ENCODE data around the gene ADCY9. TPM values are rescaled to one million over a fixed set of nuclear protein-coding genes. Genes with fewer than 3 reads are reported as not detected.

Gene ADCY9
- total RNA-seq, 1 donor from 2014 or later: 11.4 TPM

GRCh38 chr16:4142268-4142667 lies 26.0 kb upstream of the ADCY9 start:
- no peak for DNase-seq (ENCODE audit: low read depth)
- peaks cover 4% of the 10 kb centered on the region for H3K36me3 Mint-ChIP-seq (ENCODE audit: low read depth, unreplicated experiment)
- no peaks in the 10 kb centered on the region for H3K36me3 ChIP-seq (ENCODE audit: insufficient read depth, low read length)
- no peaks in the 10 kb centered on the region for H3K27me3 ChIP-seq (ENCODE audit: insufficient read depth, low read length)
- TF ChIP-seq EZH2 (IDR thresholded peaks at IDR 0.05; ENCODE audit: insufficient read depth, low read length) (no peak), CTCF (IDR thresholded peaks at IDR 0.05; ENCODE audit: insufficient read depth, low read depth, low read length) (no peak)
- no peak overlapping the region for H3K4me2 ChIP-seq (ENCODE audit: low read length)
- H3K4me1 ChIP-seq (ENCODE audit: insufficient read depth, low read length): no peaks in the 10 kb centered on the region
- FAIRE-seq: no peak
- H3K27ac Mint-ChIP-seq (ENCODE audit: unreplicated experiment): no peak overlapping the region
- H3K4me3 ChIP-seq (ENCODE audit: insufficient read depth, low read depth, low read length): no peak overlapping the region
- peaks cover 3% of the 10 kb centered on the region for H3K4me1 Mint-ChIP-seq (ENCODE audit: low read depth, unreplicated experiment)
- no peaks in the 10 kb centered on the region for H3K79me2 ChIP-seq (ENCODE audit: insufficient read depth, low read length)
- no peak overlapping the region for H2AFZ ChIP-seq (ENCODE audit: low read depth, low read length)
- H3K9me3 Mint-ChIP-seq (ENCODE audit: unreplicated experiment): peaks cover 20% of the 10 kb centered on the region
- no peak overlapping the region for H3K27ac ChIP-seq (ENCODE audit: low read depth, low read length)
- peaks cover 2% of the 10 kb centered on the region for H3K27me3 Mint-ChIP-seq (ENCODE audit: low read depth, unreplicated experiment)
- H3K9me3 ChIP-seq (ENCODE audit: insufficient read depth, low read depth, low read length): peaks cover 5% of the 10 kb centered on the region
- H3K9ac ChIP-seq (ENCODE audit: low read length): no peak overlapping the region
- no peaks in the 10 kb centered on the region for H4K20me1 ChIP-seq (ENCODE audit: insufficient read depth, low read length)
- no peak overlapping the region for H3K4me3 Mint-ChIP-seq (ENCODE audit: unreplicated experiment)

DNA sequence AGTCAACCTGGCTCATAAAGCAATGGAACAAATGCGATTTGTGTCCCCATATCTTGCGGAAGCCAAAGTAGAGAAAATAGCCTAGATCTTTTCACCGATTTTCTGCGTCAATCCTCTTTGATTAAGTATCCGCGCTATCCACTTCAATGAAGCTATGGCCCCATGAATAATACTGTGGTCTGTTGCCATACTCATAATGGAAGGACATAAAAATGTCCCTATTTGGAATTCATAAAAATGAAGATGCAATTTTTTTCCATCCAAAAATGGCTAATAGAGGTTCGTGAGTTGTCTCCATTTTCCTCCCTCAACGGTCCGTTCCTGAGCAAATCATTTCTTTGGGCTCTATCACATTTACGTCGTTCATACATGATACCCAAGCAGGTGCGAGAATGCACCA lies 25.4 kb upstream of the ADCY9 start:
- TF ChIP-seq EZH2 (IDR thresholded peaks at IDR 0.05; ENCODE audit: insufficient read depth, low read length): no peak
- TF ChIP-seq CTCF (IDR thresholded peaks at IDR 0.05; ENCODE audit: insufficient read depth, low read depth, low read length): no peak
- no peak overlapping the region for H3K4me3 Mint-ChIP-seq (ENCODE audit: unreplicated experiment)
- no peaks in the 10 kb centered on the region for H3K27me3 ChIP-seq (ENCODE audit: insufficient read depth, low read length)
- H3K4me1 ChIP-seq (ENCODE audit: insufficient read depth, low read length): no peaks in the 10 kb centered on the region
- no peak overlapping the region for H3K4me2 ChIP-seq (ENCODE audit: low read length)
- peaks cover 5% of the 10 kb centered on the region for H3K9me3 ChIP-seq (ENCODE audit: insufficient read depth, low read depth, low read length)
- no peak overlapping the region for H2AFZ ChIP-seq (ENCODE audit: low read depth, low read length)
- peaks cover 6% of the 10 kb centered on the region for H3K36me3 Mint-ChIP-seq (ENCODE audit: low read depth, unreplicated experiment)
- H3K27ac Mint-ChIP-seq (ENCODE audit: unreplicated experiment): peak overlapping the region; percentile 48
- no peak overlapping the region for H3K27ac ChIP-seq (ENCODE audit: low read depth, low read length)
- H3K4me3 ChIP-seq (ENCODE audit: insufficient read depth, low read depth, low read length): no peak overlapping the region
- H3K9ac ChIP-seq (ENCODE audit: low read length): no peak overlapping the region
- FAIRE-seq (no peak), DNase-seq (ENCODE audit: low read depth) (no peak)
- H3K4me1 Mint-ChIP-seq (ENCODE audit: low read depth, unreplicated experiment): peaks cover 3% of the 10 kb centered on the region
- H4K20me1 ChIP-seq (ENCODE audit: insufficient read depth, low read length): no peaks in the 10 kb centered on the region
- peaks cover 5% of the 10 kb centered on the region for H3K27me3 Mint-ChIP-seq (ENCODE audit: low read depth, unreplicated experiment)
- H3K9me3 Mint-ChIP-seq (ENCODE audit: unreplicated experiment): peaks cover 20% of the 10 kb centered on the region
- H3K79me2 ChIP-seq (ENCODE audit: insufficient read depth, low read length): no peaks in the 10 kb centered on the region
- H3K36me3 ChIP-seq (ENCODE audit: insufficient read depth, low read length): no peaks in the 10 kb centered on the region

DNA sequence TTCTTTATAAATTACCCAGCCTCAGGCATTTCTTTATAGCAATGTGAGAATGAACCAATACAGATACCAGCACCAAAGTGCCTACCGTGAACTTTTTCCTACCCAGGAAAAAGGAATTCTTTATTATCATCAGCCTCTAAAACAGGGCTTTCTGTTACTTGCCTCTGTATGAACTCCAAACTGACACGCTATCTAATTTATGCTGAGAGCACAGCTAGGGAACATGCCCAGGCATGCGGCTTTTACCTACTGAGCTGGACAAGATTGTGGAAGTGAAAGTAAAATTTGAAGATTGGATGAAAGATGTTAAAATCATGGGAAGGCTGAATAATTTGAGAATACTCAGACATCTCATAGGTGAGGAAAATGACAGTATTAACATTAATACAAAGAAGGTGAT lies 24.4 kb upstream of the ADCY9 start:
- Histone ChIP-seq H3K36me3 (ENCODE audit: insufficient read depth, low read length) (no peaks in the 10 kb centered on the region), H3K27me3 (ENCODE audit: insufficient read depth, low read length) (no peaks in the 10 kb centered on the region), H3K9ac (ENCODE audit: low read length) (no peak overlapping the region), H3K4me1 (ENCODE audit: insufficient read depth, low read length) (no peaks in the 10 kb centered on the region), H3K27ac (ENCODE audit: low read depth, low read length) (peak overlapping the region; percentile 21), H3K79me2 (ENCODE audit: insufficient read depth, low read length) (no peaks in the 10 kb centered on the region), H3K9me3 (ENCODE audit: insufficient read depth, low read depth, low read length) (peaks cover 5% of the 10 kb centered on the region), H2AFZ (ENCODE audit: low read depth, low read length) (no peak overlapping the region), H4K20me1 (ENCODE audit: insufficient read depth, low read length) (no peaks in the 10 kb centered on the region), H3K4me2 (ENCODE audit: low read length) (no peak overlapping the region), H3K4me3 (ENCODE audit: insufficient read depth, low read depth, low read length) (no peak overlapping the region)
- H3K36me3 Mint-ChIP-seq (ENCODE audit: low read depth, unreplicated experiment): peaks cover 6% of the 10 kb centered on the region
- no peak for TF ChIP-seq CTCF (IDR thresholded peaks at IDR 0.05; ENCODE audit: insufficient read depth, low read depth, low read length)
- TF ChIP-seq EZH2 (IDR thresholded peaks at IDR 0.05; ENCODE audit: insufficient read depth, low read length): no peak
- DNase-seq (ENCODE audit: low read depth): peak; percentile 70
- peaks cover 20% of the 10 kb centered on the region for H3K9me3 Mint-ChIP-seq (ENCODE audit: unreplicated experiment)
- no peak for FAIRE-seq
- no peak overlapping the region for H3K4me3 Mint-ChIP-seq (ENCODE audit: unreplicated experiment)
- H3K4me1 Mint-ChIP-seq (ENCODE audit: low read depth, unreplicated experiment): peaks cover 3% of the 10 kb centered on the region
- peaks cover 5% of the 10 kb centered on the region for H3K27me3 Mint-ChIP-seq (ENCODE audit: low read depth, unreplicated experiment)
- H3K27ac Mint-ChIP-seq (ENCODE audit: unreplicated experiment): peak overlapping the region; percentile 48

All from astrocyte (in vitro differentiated cells and primary cell).